Measurements from ENCODE around the gene TBX5.

GRCh38 chr12:114444422-114445279 lies 38.7 kb upstream of the TBX5 start:
- no peak for TF ChIP-seq ELK1 (IDR thresholded peaks at IDR 0.05; ENCODE audit: borderline replicate concordance, low read depth, low read length)
- TF ChIP-seq, protein P1, sequence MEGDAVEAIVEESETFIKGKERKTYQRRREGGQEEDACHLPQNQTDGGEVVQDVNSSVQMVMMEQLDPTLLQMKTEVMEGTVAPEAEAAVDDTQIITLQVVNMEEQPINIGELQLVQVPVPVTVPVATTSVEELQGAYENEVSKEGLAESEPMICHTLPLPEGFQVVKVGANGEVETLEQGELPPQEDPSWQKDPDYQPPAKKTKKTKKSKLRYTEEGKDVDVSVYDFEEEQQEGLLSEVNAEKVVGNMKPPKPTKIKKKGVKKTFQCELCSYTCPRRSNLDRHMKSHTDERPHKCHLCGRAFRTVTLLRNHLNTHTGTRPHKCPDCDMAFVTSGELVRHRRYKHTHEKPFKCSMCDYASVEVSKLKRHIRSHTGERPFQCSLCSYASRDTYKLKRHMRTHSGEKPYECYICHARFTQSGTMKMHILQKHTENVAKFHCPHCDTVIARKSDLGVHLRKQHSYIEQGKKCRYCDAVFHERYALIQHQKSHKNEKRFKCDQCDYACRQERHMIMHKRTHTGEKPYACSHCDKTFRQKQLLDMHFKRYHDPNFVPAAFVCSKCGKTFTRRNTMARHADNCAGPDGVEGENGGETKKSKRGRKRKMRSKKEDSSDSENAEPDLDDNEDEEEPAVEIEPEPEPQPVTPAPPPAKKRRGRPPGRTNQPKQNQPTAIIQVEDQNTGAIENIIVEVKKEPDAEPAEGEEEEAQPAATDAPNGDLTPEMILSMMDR (conservative IDR thresholded peaks at IDR 0.05; ENCODE audit: low read depth, low read length): no peak
- no peak for TF ChIP-seq CEBPB (IDR thresholded peaks at IDR 0.05; ENCODE audit: low read depth, low read length)
- no peak for TF ChIP-seq POLR2A (IDR thresholded peaks at IDR 0.05; ENCODE audit: low read depth, low read length)
- no peak for TF ChIP-seq SMC3 (IDR thresholded peaks at IDR 0.05; ENCODE audit: low read depth, low read length)
- no peak for TF ChIP-seq BHLHE40 (IDR thresholded peaks at IDR 0.05; ENCODE audit: low read depth, low read length)
- TF ChIP-seq MAFK (IDR thresholded peaks at IDR 0.05; ENCODE audit: low read depth, low read length): no peak
- TF ChIP-seq USF2 (IDR thresholded peaks at IDR 0.05; ENCODE audit: low read depth, low read length): no peak
- TF ChIP-seq RAD21 (IDR thresholded peaks at IDR 0.05; ENCODE audit: low read length): no peak
